ENCODE measurements around the gene MBLAC1. TPM values are rescaled to one million over a fixed set of nuclear protein-coding genes. Genes with fewer than 3 reads are reported as not detected.
A peak's percentile ranks its signal among the peaks of the same experiment; 100 is the strongest.

The MBLAC1 gene
- total and polyA plus RNA-seq, 9 of the 15 experiments (the other 6 are each of a cell fraction or from before 2014, with no cell fraction given), result 0.03 to 3.1 (median 0.52) TPM

GRCh38 chr7:100148559-100149328 lies 22.0 kb downstream of the MBLAC1 start, which contains the start of gene LAMTOR4 (continued):
- TF ChIP-seq RREB1 (CRISPR knock-in tag; IDR thresholded peaks at IDR 0.05), result peak; percentile 49; the same call in 1 of the 2 replicates
- TF ChIP-seq FOXJ3 (CRISPR knock-in tag; IDR thresholded peaks at IDR 0.05), result no peak
- TF ChIP-seq ILF3 (IDR thresholded peaks at IDR 0.05; ENCODE audit: borderline replicate concordance), result no peak
- TF ChIP-seq ZBTB7A (IDR thresholded peaks at IDR 0.05; ENCODE audit: borderline replicate concordance, control insufficient read depth, low read depth, low read length), result peak; percentile 70; the same call in 1 of the 2 replicates
- no peak for TF ChIP-seq PTBP1 (IDR thresholded peaks at IDR 0.05; ENCODE audit: low read depth, low read length)
- TF ChIP-seq KAT2B (IDR thresholded peaks at IDR 0.05; ENCODE audit: low read depth, low read length), result no peak
- no peak for TF ChIP-seq SNIP1 (IDR thresholded peaks at IDR 0.05; ENCODE audit: low read depth)
- no peak for TF ChIP-seq NCOA2 (IDR thresholded peaks at IDR 0.05; ENCODE audit: partially characterized antibody in 2 of 2)
- TF ChIP-seq DNMT1 (IDR thresholded peaks at IDR 0.05), result no peak
- no peak for TF ChIP-seq STAT5A (IDR thresholded peaks at IDR 0.05; ENCODE audit: borderline replicate concordance, low read length)
- no peak for TF ChIP-seq KLF10 (CRISPR knock-in tag; IDR thresholded peaks at IDR 0.05)
- peak in 1 of 2 experiments; percentile 83; a peak in 1 of 4 replicates for TF ChIP-seq SRF (CRISPR knock-in tag; IDR thresholded peaks at IDR 0.05)
- TF ChIP-seq L3MBTL2 (IDR thresholded peaks at IDR 0.05), result peak; percentile 90
- no peak for TF ChIP-seq E2F5 (CRISPR knock-in tag; IDR thresholded peaks at IDR 0.05)
- TF ChIP-seq ZNF395 (CRISPR knock-in tag; IDR thresholded peaks at IDR 0.05), result 0 out of 2 replicates have a peak, but pooled peaks have one; percentile 50
- peak; percentile 72 for TF ChIP-seq CBFB (CRISPR knock-in tag; IDR thresholded peaks at IDR 0.05)
- no peak for TF ChIP-seq NELFE (IDR thresholded peaks at IDR 0.05; ENCODE audit: insufficient read depth, insufficient read length)
- TF ChIP-seq PREB (CRISPR knock-in tag; IDR thresholded peaks at IDR 0.05), result no peak
- no peak for TF ChIP-seq ZNF586 (CRISPR knock-in tag; conservative IDR thresholded peaks at IDR 0.05)
